ENCODE measurements around the gene TPP1.

The TPP1 gene

GRCh38 chr11:6656584-6656915 is 37.3 kb upstream of the TPP1 start:
- no peak overlapping the region for H3K27ac ChIP-seq (ENCODE audit: low read length)
- no peaks in the 10 kb centered on the region for H3K9me3 ChIP-seq (replicated peaks; ENCODE audit: insufficient read depth, low read length)
- no peak for DNase-seq
- H2AFZ ChIP-seq (ENCODE audit: low read length): no peak overlapping the region
- no peaks in the 10 kb centered on the region for H3K4me1 ChIP-seq (ENCODE audit: low read length)
- no peaks in the 10 kb centered on the region for H3K36me3 ChIP-seq (replicated peaks; ENCODE audit: insufficient read depth, low read length)
- H3K79me2 ChIP-seq (ENCODE audit: low read length): no peaks in the 10 kb centered on the region
- no peak overlapping the region for H3K4me2 ChIP-seq (ENCODE audit: low read depth, low read length)
- no peaks in the 10 kb centered on the region for H3F3A ChIP-seq (ENCODE audit: insufficient read depth, low read length)
- no peak overlapping the region for H3K9ac ChIP-seq (ENCODE audit: low read length)
- H3K27me3 ChIP-seq (replicated peaks; ENCODE audit: insufficient read depth, low read length): peaks cover 53% of the 10 kb centered on the region
- no peaks in the 10 kb centered on the region for H3K9me2 ChIP-seq (replicated peaks; ENCODE audit: insufficient read depth, low read length)
- TF ChIP-seq EZH2 (optimal IDR thresholded peaks at IDR 0.05; ENCODE audit: low read depth, low read length) (no peak), EZH2phosphoT487 (IDR thresholded peaks at IDR 0.05; ENCODE audit: low read length) (no peak), CTCF (IDR thresholded peaks at IDR 0.05; ENCODE audit: low read length) (no peak)
- H4K20me1 ChIP-seq (ENCODE audit: insufficient read depth, low read length): no peaks in the 10 kb centered on the region
- no peak overlapping the region for H3K4me3 ChIP-seq (ENCODE audit: low read length)

GRCh38 chr11:6655790-6656583 is 36.8 kb upstream of the TPP1 start, which contains the start of gene DCHS1:
DCHS1 (minus strand) TSS chr11:6655809; CDS start chr11:6641613, 14,196 bp downstream.
- TF ChIP-seq EZH2phosphoT487 (IDR thresholded peaks at IDR 0.05; ENCODE audit: low read length): no peak
- TF ChIP-seq EZH2 (optimal IDR thresholded peaks at IDR 0.05; ENCODE audit: low read depth, low read length): no peak
- TF ChIP-seq CTCF (IDR thresholded peaks at IDR 0.05; ENCODE audit: low read length): no peak
- Histone ChIP-seq H2AFZ (ENCODE audit: low read length) (no peak within 1 kb of the TSS), H3K4me3 (ENCODE audit: low read length) (no peak within 1 kb of the TSS), H3F3A (ENCODE audit: insufficient read depth, low read length) (no peaks in the 10 kb centered on the region), H3K9me3 (replicated peaks; ENCODE audit: insufficient read depth, low read length) (no peaks in the 10 kb centered on the region), H3K4me2 (ENCODE audit: low read depth, low read length) (no peak within 1 kb of the TSS), H3K79me2 (ENCODE audit: low read length) (no peaks in the 10 kb centered on the region), H3K4me1 (ENCODE audit: low read length) (no peaks in the 10 kb centered on the region), H3K27ac (ENCODE audit: low read length) (no peak within 1 kb of the TSS), H3K27me3 (replicated peaks; ENCODE audit: insufficient read depth, low read length) (peaks cover 53% of the 10 kb centered on the region), H4K20me1 (ENCODE audit: insufficient read depth, low read length) (no peaks in the 10 kb centered on the region), H3K36me3 (replicated peaks; ENCODE audit: insufficient read depth, low read length) (no peaks in the 10 kb centered on the region), H3K9me2 (replicated peaks; ENCODE audit: insufficient read depth, low read length) (no peaks in the 10 kb centered on the region), H3K9ac (ENCODE audit: low read length) (no peak within 1 kb of the TSS)
- no peak for DNase-seq

- Histone ChIP-seq H3K36me3 (replicated peaks; ENCODE audit: insufficient read depth, low read length) (no peaks in the 10 kb centered on the region), H2AFZ (ENCODE audit: low read length) (no peak overlapping the region), H3K9me3 (replicated peaks; ENCODE audit: insufficient read depth, low read length) (no peaks in the 10 kb centered on the region), H3K9ac (ENCODE audit: low read length) (no peak overlapping the region), H3K9me2 (replicated peaks; ENCODE audit: insufficient read depth, low read length) (no peaks in the 10 kb centered on the region), H3K4me1 (ENCODE audit: low read length) (no peaks in the 10 kb centered on the region), H4K20me1 (ENCODE audit: insufficient read depth, low read length) (no peaks in the 10 kb centered on the region), H3K27me3 (replicated peaks; ENCODE audit: insufficient read depth, low read length) (peaks cover 58% of the 10 kb centered on the region), H3K79me2 (ENCODE audit: low read length) (no peaks in the 10 kb centered on the region), H3K4me2 (ENCODE audit: low read depth, low read length) (no peak overlapping the region), H3F3A (ENCODE audit: insufficient read depth, low read length) (no peaks in the 10 kb centered on the region), H3K4me3 (ENCODE audit: low read length) (no peak overlapping the region), H3K27ac (ENCODE audit: low read length) (no peak overlapping the region)
- TF ChIP-seq EZH2 (optimal IDR thresholded peaks at IDR 0.05; ENCODE audit: low read depth, low read length) (no peak), CTCF (IDR thresholded peaks at IDR 0.05; ENCODE audit: low read length) (no peak), EZH2phosphoT487 (IDR thresholded peaks at IDR 0.05; ENCODE audit: low read length) (no peak)
- DNase-seq: no peak
Measured at GRCh38 chr11:6655020-6655789, 36.0 kb upstream of the TPP1 start.
